Transverse colon (tissue), 4 donors: ENCODE results near the gene C14orf39.

ENCODE experiments used
- POLR2AphosphoS5 ChIP-seq, 3 donors: sonication (generic); formaldehyde crosslinking; IDR thresholded peaks; one replicate each; pipeline ENCODE4 v1.6.1; 2016; ENCODE audit warnings: antibody characterized with exemption in 3 of 3
- TF ChIP-seq, protein P1 (sequence below), 5 experiments: fragments of 200-600 bp in 3 of 5; fragments of 450-650 bp in 2 of 5; sonication (generic) in 3 of 5; IDR thresholded peaks; 1 replicate in 2 of 5; 2 replicates in 3 of 5; pipeline ENCODE4 v1.5.1; 2016 to 2017; ENCODE audit warnings: antibody characterized with exemption in 5 of 5, inconsistent platforms in 3 of 5, mild to moderate bottlenecking in 2 of 5, moderate library complexity in 1 of 5

DNA sequence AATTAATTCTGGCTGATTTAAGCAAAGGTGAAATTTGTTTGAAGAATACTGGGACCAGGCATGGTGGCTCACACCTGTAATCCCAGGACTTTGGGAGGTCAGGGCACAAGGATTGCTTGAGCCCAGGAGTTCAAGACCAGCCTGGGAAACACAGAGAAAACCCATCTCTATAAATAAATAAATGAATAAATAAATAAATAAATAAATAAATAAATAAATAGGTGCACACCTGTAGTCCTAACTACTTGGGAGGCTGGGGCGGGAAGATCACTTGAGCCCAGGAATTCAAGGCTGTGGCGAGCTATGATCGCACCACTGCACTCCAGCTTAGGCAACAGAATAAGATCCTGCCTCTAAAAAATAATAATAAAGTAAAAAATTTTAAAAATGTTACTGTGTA lies 4.4 kb upstream of the C14orf39 start:
- TF ChIP-seq, protein P1, sequence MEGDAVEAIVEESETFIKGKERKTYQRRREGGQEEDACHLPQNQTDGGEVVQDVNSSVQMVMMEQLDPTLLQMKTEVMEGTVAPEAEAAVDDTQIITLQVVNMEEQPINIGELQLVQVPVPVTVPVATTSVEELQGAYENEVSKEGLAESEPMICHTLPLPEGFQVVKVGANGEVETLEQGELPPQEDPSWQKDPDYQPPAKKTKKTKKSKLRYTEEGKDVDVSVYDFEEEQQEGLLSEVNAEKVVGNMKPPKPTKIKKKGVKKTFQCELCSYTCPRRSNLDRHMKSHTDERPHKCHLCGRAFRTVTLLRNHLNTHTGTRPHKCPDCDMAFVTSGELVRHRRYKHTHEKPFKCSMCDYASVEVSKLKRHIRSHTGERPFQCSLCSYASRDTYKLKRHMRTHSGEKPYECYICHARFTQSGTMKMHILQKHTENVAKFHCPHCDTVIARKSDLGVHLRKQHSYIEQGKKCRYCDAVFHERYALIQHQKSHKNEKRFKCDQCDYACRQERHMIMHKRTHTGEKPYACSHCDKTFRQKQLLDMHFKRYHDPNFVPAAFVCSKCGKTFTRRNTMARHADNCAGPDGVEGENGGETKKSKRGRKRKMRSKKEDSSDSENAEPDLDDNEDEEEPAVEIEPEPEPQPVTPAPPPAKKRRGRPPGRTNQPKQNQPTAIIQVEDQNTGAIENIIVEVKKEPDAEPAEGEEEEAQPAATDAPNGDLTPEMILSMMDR (IDR thresholded peaks at IDR 0.05), result no peak
- TF ChIP-seq POLR2AphosphoS5 (IDR thresholded peaks at IDR 0.05), result no peak
